Panc1 (cell line): Measurements from ENCODE around the gene LRRFIP1.

Experiments
- CTCF ChIP-seq: fragments of 450-650 bp; IDR thresholded peaks from 2 replicates; pipeline ENCODE4 v1.5.1; 2017; ENCODE audit warnings: mild to moderate bottlenecking
- POLR2AphosphoS5 ChIP-seq: IDR thresholded peaks from 2 replicates; pipeline ENCODE4 v1.6.1; 2012; ENCODE audit warnings: mild to moderate bottlenecking, low read depth, low read length, moderate library complexity
- SIN3A ChIP-seq: IDR thresholded peaks from 2 replicates; pipeline ENCODE4 v1.6.1; 2012; ENCODE audit warnings: low read depth, mild to moderate bottlenecking, low read length, moderate library complexity, borderline replicate concordance; ENCODE audit not compliant: insufficient read depth
- TCF7L2 ChIP-seq: IDR thresholded peaks from 2 replicates; pipeline ENCODE4 v1.6.1; 2011; ENCODE audit warnings: mild to moderate bottlenecking, low read depth, low read length, inconsistent platforms
- TF ChIP-seq, protein P1 (sequence below), 2 experiments: IDR thresholded peaks; 2 replicates each; pipeline ENCODE4 v1.6.1; 2011 to 2012; ENCODE audit warnings: low read depth in 2 of 2, control low read depth in 1 of 2, low read length in 1 of 2, mild to moderate bottlenecking in 1 of 2, moderate library complexity in 1 of 2; ENCODE audit not compliant: insufficient read depth in 1 of 2

GRCh38 chr2:237773826-237774225 is 146.4 kb downstream of the LRRFIP1 start:
- TF ChIP-seq CTCF (no peak), POLR2AphosphoS5 (no peak), SIN3A (no peak), TCF7L2 (no peak)
- TF ChIP-seq, protein P1, sequence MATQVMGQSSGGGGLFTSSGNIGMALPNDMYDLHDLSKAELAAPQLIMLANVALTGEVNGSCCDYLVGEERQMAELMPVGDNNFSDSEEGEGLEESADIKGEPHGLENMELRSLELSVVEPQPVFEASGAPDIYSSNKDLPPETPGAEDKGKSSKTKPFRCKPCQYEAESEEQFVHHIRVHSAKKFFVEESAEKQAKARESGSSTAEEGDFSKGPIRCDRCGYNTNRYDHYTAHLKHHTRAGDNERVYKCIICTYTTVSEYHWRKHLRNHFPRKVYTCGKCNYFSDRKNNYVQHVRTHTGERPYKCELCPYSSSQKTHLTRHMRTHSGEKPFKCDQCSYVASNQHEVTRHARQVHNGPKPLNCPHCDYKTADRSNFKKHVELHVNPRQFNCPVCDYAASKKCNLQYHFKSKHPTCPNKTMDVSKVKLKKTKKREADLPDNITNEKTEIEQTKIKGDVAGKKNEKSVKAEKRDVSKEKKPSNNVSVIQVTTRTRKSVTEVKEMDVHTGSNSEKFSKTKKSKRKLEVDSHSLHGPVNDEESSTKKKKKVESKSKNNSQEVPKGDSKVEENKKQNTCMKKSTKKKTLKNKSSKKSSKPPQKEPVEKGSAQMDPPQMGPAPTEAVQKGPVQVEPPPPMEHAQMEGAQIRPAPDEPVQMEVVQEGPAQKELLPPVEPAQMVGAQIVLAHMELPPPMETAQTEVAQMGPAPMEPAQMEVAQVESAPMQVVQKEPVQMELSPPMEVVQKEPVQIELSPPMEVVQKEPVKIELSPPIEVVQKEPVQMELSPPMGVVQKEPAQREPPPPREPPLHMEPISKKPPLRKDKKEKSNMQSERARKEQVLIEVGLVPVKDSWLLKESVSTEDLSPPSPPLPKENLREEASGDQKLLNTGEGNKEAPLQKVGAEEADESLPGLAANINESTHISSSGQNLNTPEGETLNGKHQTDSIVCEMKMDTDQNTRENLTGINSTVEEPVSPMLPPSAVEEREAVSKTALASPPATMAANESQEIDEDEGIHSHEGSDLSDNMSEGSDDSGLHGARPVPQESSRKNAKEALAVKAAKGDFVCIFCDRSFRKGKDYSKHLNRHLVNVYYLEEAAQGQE (IDR thresholded peaks at IDR 0.05; ENCODE audit: insufficient read depth in 1 of 2, low read depth in 2 of 2, low read length in 1 of 2) = no peak
